Lung (tissue), 12 donors: ENCODE results near the gene SERPINB2. TPM values are rescaled to one million over a fixed set of nuclear protein-coding genes. Genes with fewer than 3 reads are reported as not detected.
"Not testable (repeated sequence)": the region's sequence is repeated elsewhere in the genome, so short reads cannot be mapped to it uniquely, and the experiment has no call there.

Experiments
- ATAC-seq: fragments of 200-7000 bp; cut with Tn5 transposase; one replicate; pipeline ENCODE4 v1.9.1; 2020; ENCODE audit warnings: moderate number of reproducible peaks; ENCODE audit not compliant: insufficient read depth, low FRiP score
- DNase-seq, 3 donors: peaks; one replicate each; pipeline ENCODE4 v3.0.0-alpha.2; 2013 to 2017
- H3K27ac ChIP-seq, 2 donors: one replicate each; pipeline ENCODE4 v1.5.1; 2013; ENCODE audit warnings: mild to moderate bottlenecking in 2 of 2, moderate library complexity in 2 of 2, control low read depth in 1 of 2, inconsistent platforms in 1 of 2, low read depth in 1 of 2, low read length in 1 of 2
- H3K27me3 ChIP-seq, 3 donors: one replicate each; pipeline ENCODE4 v1.5.1; 2013; ENCODE audit warnings: low read length in 2 of 3; ENCODE audit not compliant: control insufficient read depth in 3 of 3, insufficient read depth in 3 of 3
- H3K36me3 ChIP-seq, 4 donors: one replicate each; pipeline ENCODE4 v1.5.1; 2013; ENCODE audit warnings: low read length in 4 of 4, mild to moderate bottlenecking in 1 of 4, moderate library complexity in 1 of 4; ENCODE audit not compliant: control insufficient read depth in 4 of 4, insufficient read depth in 4 of 4
- H3K4me1 ChIP-seq, 5 donors: one replicate each; pipeline ENCODE4 v1.5.1; 2013; ENCODE audit warnings: low read length in 5 of 5, mild to moderate bottlenecking in 2 of 5, moderate library complexity in 1 of 5; ENCODE audit not compliant: control insufficient read depth in 5 of 5, insufficient read depth in 5 of 5
- H3K4me3 ChIP-seq: one replicate; pipeline ENCODE4 v1.5.1; 2013; ENCODE audit warnings: mild to moderate bottlenecking, control low read depth, moderate library complexity
- H3K9ac ChIP-seq, 2 donors: one replicate each; pipeline ENCODE4 v1.5.1; 2013; ENCODE audit warnings: low read length in 2 of 2, control low read depth in 1 of 2; ENCODE audit not compliant: insufficient read depth in 1 of 2
- H3K9me3 ChIP-seq, 4 donors: one replicate each; pipeline ENCODE4 v1.5.1; 2013; ENCODE audit warnings: low read length in 3 of 4, mild to moderate bottlenecking in 1 of 4, moderate library complexity in 1 of 4; ENCODE audit not compliant: control insufficient read depth in 4 of 4, insufficient read depth in 3 of 4
- CTCF ChIP-seq: IDR thresholded peaks from 2 replicates; pipeline ENCODE4 v1.5.1; 2012; ENCODE audit warnings: mild to moderate bottlenecking; ENCODE audit errors: control extremely low read depth, extremely low read depth
- WGBS, 2 donors: extraction: QIAGEN DNeasy Blood & Tissue Kit; methylation state at CpG; one replicate each; pipeline ENCODE4 v1.1.7; 2013; 5-methylcytosine and 5-hydroxymethylcytosine counted together
- polyA plus RNA-seq, 2 donors: library from polyadenylated mRNA; stranded (reverse); fragments of 200-250 nt; gene quantifications; one replicate each; pipeline ENCODE4 v1.2.1, GENCODE V29; 2013
- total RNA-seq, 2 donors: library from RNA; depleted of rRNA in 1 of 2; stranded (reverse); fragments of >200 nt in 1 of 2; gene quantifications; one replicate each; pipeline ENCODE4 v1.2.1, GENCODE V29; 2014 to 2021
- donor health status: control.
- donor health status: control.
- donor health status: Bipolar disorder and iron deficiency.
- donor health status: healthy.
- donor health status: DM: yes; HTN: yes; CAD: no.

Gene SERPINB2
- total and polyA plus RNA-seq, 4 donors = 1.3 to 14.5 (median 2.8) TPM

GRCh38 chr18:63928331-63928730 lies 40.8 kb downstream of the SERPINB2 start:
- H3K27ac ChIP-seq = no peak overlapping the region
- WGBS, 2 donors = 51% methylated on average over 8 of the region's 8 CpGs
- H3K4me3 ChIP-seq = no peak overlapping the region
- H3K27me3 ChIP-seq = peaks cover 0 to 1% (median 0%) of the 10 kb centered on the region in 3 donors
- TF ChIP-seq CTCF = no peak
- H3K36me3 ChIP-seq = no peaks in the 10 kb centered on the region
- DNase-seq (no peak), ATAC-seq (no peak)
- no peaks in the 10 kb centered on the region for H3K9me3 ChIP-seq
- H3K9ac ChIP-seq = no peak overlapping the region
- no peaks in the 10 kb centered on the region for H3K4me1 ChIP-seq

- H3K9me3 ChIP-seq, H3K27me3 ChIP-seq, H3K4me3 ChIP-seq, H3K27ac ChIP-seq, H3K9ac ChIP-seq, ATAC-seq, H3K36me3 ChIP-seq, DNase-seq, H3K4me1 ChIP-seq: not testable (repeated sequence)
Observed at GRCh38 chr18:63929369-63929768, 41.9 kb downstream of the SERPINB2 start.

- H3K27me3 ChIP-seq = peaks cover 0 to 11% (median 2%) of the 10 kb centered on the region in 3 donors
- no peaks in the 10 kb centered on the region for H3K4me1 ChIP-seq
- ATAC-seq (no peak), DNase-seq (no peak)
- H3K9ac ChIP-seq = no peak overlapping the region
- H3K4me3 ChIP-seq = no peak overlapping the region
- WGBS, 2 donors = 45 to 70% methylated on average over 3 of the region's 3 CpGs
- TF ChIP-seq CTCF = no peak
- no peak overlapping the region for H3K27ac ChIP-seq
- no peaks in the 10 kb centered on the region for H3K9me3 ChIP-seq
- no peaks in the 10 kb centered on the region for H3K36me3 ChIP-seq
Observed at GRCh38 chr18:63930773-63931354, 43.4 kb downstream of the SERPINB2 start.

- WGBS, 2 donors = 1 to 2% methylated on average over 52 to 54 of the region's 54 CpGs
- peaks cover 0 to 9% (median 0%) of the 10 kb centered on the region in 5 donors for H3K4me1 ChIP-seq
- no peaks in the 10 kb centered on the region for H3K9me3 ChIP-seq
- ATAC-seq = peak; percentile 95
- peak; percentile 66 to 70 (median 67) for DNase-seq
- peak; percentile 66 for TF ChIP-seq CTCF
- peak overlapping the region in 1 of 2 donors; percentile 37 for H3K9ac ChIP-seq
- H3K4me3 ChIP-seq = peak overlapping the region; percentile 29
- peaks cover 0 to 26% (median 14%) of the 10 kb centered on the region in 3 donors for H3K27me3 ChIP-seq
- no peaks in the 10 kb centered on the region for H3K36me3 ChIP-seq
- no peak overlapping the region for H3K27ac ChIP-seq
Observed at GRCh38 chr18:63936156-63936931, 48.8 kb downstream of the SERPINB2 start.
